Panc1 (cell line): ENCODE results near the gene NPAS2. TPM values are rescaled to one million over a fixed set of nuclear protein-coding genes. Genes with fewer than 3 reads are reported as not detected.

Experiments
- ATAC-seq: fragments of 200-7000 bp; cut with Tn5 transposase; 2 replicates; pipeline ENCODE4 v1.9.1; 2020; ENCODE audit warnings: mild to moderate bottlenecking, moderate library complexity
- BruUV-seq: library from RNA; stranded (reverse); fragments of 400-500 nt; replicated peaks from 2 replicates; lab custom pipeline; 2021; lab: Mats Ljungman, UMichigan
- CTCF ChIA-PET: fragments of 300-600 bp; sonication (Branson Sonifier 250); formaldehyde crosslinking; loops from one replicate; lab custom pipeline; 2022; ENCODE audit warnings: antibody characterized with exemption; lab: Charles Lee
- POLR2A ChIA-PET: fragments of 300-600 bp; sonication (Branson Sonifier 250); formaldehyde crosslinking; loops from one replicate; lab custom pipeline; 2022; ENCODE audit warnings: antibody characterized with exemption; lab: Charles Lee
- DNase-seq: peaks from one replicate; pipeline ENCODE4 v3.0.0-alpha.2; 2010; ENCODE audit warnings: low read depth, low spot score
- H3K27ac ChIP-seq: 2 replicates; pipeline ENCODE4 v1.5.1; 2011; ENCODE audit warnings: mild to moderate bottlenecking, low read length, inconsistent platforms
- H3K27me3 ChIP-seq: fragments of 200-500 bp; sonication (Bioruptor generic); 2 replicates; pipeline ENCODE4 v1.6.0; 2014; ENCODE audit warnings: low read length, inconsistent platforms; ENCODE audit not compliant: control insufficient read depth, insufficient read depth
- H3K36me3 ChIP-seq: fragments of 200-500 bp; sonication (Bioruptor generic); 2 replicates; pipeline ENCODE4 v1.5.1; 2014; ENCODE audit warnings: inconsistent platforms, mild to moderate bottlenecking, low read length, moderate library complexity; ENCODE audit not compliant: control insufficient read depth, insufficient read depth
- H3K4me1 ChIP-seq: 2 replicates; pipeline ENCODE4 v1.5.1; 2011; ENCODE audit warnings: inconsistent platforms, mild to moderate bottlenecking, low read length, moderate library complexity; ENCODE audit not compliant: control insufficient read depth, insufficient read depth
- H3K4me3 ChIP-seq, 2 experiments: 2 replicates each; pipeline ENCODE4 v1.5.1; 2011 to 2012; ENCODE audit warnings: low read depth in 2 of 2, low read length in 2 of 2, mild to moderate bottlenecking in 2 of 2, inconsistent platforms in 1 of 2, moderate library complexity in 1 of 2
- H3K9me3 ChIP-seq: fragments of 200-500 bp; sonication (Bioruptor generic); 2 replicates; pipeline ENCODE4 v1.5.1; 2014; ENCODE audit warnings: low read depth, mild to moderate bottlenecking, inconsistent platforms, low read length, moderate library complexity; ENCODE audit not compliant: control insufficient read depth, insufficient read depth
- POLR2AphosphoS5 ChIP-seq: IDR thresholded peaks from 2 replicates; pipeline ENCODE4 v1.6.1; 2012; ENCODE audit warnings: mild to moderate bottlenecking, low read depth, low read length, moderate library complexity
- SIN3A ChIP-seq: IDR thresholded peaks from 2 replicates; pipeline ENCODE4 v1.6.1; 2012; ENCODE audit warnings: low read depth, mild to moderate bottlenecking, low read length, moderate library complexity, borderline replicate concordance; ENCODE audit not compliant: insufficient read depth
- TCF7L2 ChIP-seq: IDR thresholded peaks from 2 replicates; pipeline ENCODE4 v1.6.1; 2011; ENCODE audit warnings: mild to moderate bottlenecking, low read depth, low read length, inconsistent platforms
- in situ Hi-C: cut with HindIII; loops from 2 replicates; pipeline ENCODE4 v1.10.0; 2016; ENCODE audit warnings: low sequenced_read_pairs, low pct_unique_long_range_greater_than_20kb
- intact Hi-C: fragments of 100-400 bp; cut with micrococcal nuclease; formaldehyde crosslinking; loops from one replicate; pipeline ENCODE4 v1.10.0; 2022; ENCODE audit not compliant: unreplicated experiment
- total RNA-seq: library from RNA; stranded (reverse); gene quantifications from one replicate; pipeline ENCODE4 v1.2.1, GENCODE V29; 2021; ENCODE audit not compliant: unreplicated experiment
- TF ChIP-seq, protein P1 (sequence below): fragments of 450-650 bp; IDR thresholded peaks from 2 replicates; pipeline ENCODE4 v1.5.1; 2017; ENCODE audit warnings: mild to moderate bottlenecking
- TF ChIP-seq, protein P2 (sequence below), 2 experiments: IDR thresholded peaks; 2 replicates each; pipeline ENCODE4 v1.6.1; 2011 to 2012; ENCODE audit warnings: low read depth in 2 of 2, control low read depth in 1 of 2, low read length in 1 of 2, mild to moderate bottlenecking in 1 of 2, moderate library complexity in 1 of 2; ENCODE audit not compliant: insufficient read depth in 1 of 2

Gene NPAS2
- total RNA-seq, 1 experiment from 2014 or later: 72.8 TPM

DNA sequence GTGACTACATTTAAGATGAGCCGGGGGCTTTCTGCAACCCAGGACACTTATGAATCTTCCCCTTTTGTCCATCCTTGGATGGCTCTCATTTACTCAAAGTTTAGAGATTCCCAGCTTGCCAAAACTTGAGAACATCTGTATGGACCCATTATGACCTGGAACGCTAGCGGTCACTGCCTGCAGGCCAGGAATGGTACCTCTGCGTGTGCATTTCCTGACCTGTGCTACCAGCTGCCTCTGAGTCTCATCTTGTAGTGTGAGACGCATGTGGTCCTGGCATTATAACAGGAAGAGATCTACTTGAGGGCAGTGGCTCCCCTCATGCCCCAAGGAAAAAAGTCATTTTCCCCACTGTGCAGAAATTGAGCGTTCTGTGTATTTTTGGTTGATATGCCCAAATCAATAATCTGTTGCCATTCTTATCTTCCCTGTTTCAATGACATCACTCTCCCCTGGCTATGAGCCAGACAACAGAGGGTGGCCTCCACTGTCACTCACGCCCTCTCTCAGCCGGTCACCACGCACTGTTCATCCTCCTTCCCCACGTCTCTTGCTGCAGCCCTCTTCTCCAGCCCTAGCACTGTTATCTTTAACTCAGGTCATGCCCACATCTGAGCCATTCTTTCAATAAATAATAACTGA is 28.5 kb upstream of the NPAS2 start:
- Histone ChIP-seq H3K27me3 (no peaks in the 10 kb centered on the region), H3K27ac (no peak overlapping the region; the same call in 1 of the 2 replicates), H3K4me3 (no peak overlapping the region), H3K9me3 (no peaks in the 10 kb centered on the region; the same call in 1 of the 2 replicates), H3K36me3 (no peaks in the 10 kb centered on the region), H3K4me1 (peaks cover 8% of the 10 kb centered on the region)
- intact Hi-C loops (no loop called here), in situ Hi-C loops (no loop called here)
- TF ChIP-seq TCF7L2 (no peak), SIN3A (no peak), POLR2AphosphoS5 (no peak)
- TF ChIP-seq, protein P1, sequence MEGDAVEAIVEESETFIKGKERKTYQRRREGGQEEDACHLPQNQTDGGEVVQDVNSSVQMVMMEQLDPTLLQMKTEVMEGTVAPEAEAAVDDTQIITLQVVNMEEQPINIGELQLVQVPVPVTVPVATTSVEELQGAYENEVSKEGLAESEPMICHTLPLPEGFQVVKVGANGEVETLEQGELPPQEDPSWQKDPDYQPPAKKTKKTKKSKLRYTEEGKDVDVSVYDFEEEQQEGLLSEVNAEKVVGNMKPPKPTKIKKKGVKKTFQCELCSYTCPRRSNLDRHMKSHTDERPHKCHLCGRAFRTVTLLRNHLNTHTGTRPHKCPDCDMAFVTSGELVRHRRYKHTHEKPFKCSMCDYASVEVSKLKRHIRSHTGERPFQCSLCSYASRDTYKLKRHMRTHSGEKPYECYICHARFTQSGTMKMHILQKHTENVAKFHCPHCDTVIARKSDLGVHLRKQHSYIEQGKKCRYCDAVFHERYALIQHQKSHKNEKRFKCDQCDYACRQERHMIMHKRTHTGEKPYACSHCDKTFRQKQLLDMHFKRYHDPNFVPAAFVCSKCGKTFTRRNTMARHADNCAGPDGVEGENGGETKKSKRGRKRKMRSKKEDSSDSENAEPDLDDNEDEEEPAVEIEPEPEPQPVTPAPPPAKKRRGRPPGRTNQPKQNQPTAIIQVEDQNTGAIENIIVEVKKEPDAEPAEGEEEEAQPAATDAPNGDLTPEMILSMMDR: no peak
- TF ChIP-seq, protein P2, sequence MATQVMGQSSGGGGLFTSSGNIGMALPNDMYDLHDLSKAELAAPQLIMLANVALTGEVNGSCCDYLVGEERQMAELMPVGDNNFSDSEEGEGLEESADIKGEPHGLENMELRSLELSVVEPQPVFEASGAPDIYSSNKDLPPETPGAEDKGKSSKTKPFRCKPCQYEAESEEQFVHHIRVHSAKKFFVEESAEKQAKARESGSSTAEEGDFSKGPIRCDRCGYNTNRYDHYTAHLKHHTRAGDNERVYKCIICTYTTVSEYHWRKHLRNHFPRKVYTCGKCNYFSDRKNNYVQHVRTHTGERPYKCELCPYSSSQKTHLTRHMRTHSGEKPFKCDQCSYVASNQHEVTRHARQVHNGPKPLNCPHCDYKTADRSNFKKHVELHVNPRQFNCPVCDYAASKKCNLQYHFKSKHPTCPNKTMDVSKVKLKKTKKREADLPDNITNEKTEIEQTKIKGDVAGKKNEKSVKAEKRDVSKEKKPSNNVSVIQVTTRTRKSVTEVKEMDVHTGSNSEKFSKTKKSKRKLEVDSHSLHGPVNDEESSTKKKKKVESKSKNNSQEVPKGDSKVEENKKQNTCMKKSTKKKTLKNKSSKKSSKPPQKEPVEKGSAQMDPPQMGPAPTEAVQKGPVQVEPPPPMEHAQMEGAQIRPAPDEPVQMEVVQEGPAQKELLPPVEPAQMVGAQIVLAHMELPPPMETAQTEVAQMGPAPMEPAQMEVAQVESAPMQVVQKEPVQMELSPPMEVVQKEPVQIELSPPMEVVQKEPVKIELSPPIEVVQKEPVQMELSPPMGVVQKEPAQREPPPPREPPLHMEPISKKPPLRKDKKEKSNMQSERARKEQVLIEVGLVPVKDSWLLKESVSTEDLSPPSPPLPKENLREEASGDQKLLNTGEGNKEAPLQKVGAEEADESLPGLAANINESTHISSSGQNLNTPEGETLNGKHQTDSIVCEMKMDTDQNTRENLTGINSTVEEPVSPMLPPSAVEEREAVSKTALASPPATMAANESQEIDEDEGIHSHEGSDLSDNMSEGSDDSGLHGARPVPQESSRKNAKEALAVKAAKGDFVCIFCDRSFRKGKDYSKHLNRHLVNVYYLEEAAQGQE (IDR thresholded peaks at IDR 0.05; ENCODE audit: insufficient read depth in 1 of 2, low read depth in 2 of 2, low read length in 1 of 2): no peak
- ATAC-seq: no peak
- POLR2A ChIA-PET: no interaction called here
- no peak for DNase-seq
- BruUV-seq: no TSS peak
- CTCF ChIA-PET: no interaction called here

DNA sequence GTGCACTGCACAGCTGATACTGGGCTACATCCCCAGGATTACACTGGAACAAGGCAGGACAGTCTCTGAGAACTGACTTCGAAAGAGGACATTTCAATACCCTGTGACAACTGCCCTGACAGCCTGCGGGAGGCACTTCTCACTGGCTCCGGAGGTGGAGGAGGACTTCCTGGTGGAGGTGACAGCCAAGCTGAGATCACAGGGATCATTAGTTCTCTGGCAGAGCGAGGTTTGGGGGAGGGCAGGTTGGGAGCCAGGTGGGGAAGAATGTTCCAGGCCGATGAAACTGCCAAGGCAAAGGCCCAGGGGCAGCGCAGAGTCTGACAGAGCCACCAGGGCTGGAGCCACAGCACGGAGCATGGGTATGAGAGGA is 28.0 kb upstream of the NPAS2 start:
- in situ Hi-C loops (no loop called here), intact Hi-C loops (no loop called here)
- Histone ChIP-seq H3K36me3 (no peaks in the 10 kb centered on the region), H3K4me3 (no peak overlapping the region), H3K4me1 (peaks cover 2% of the 10 kb centered on the region), H3K9me3 (no peaks in the 10 kb centered on the region; the same call in 1 of the 2 replicates), H3K27me3 (no peaks in the 10 kb centered on the region), H3K27ac (no peak overlapping the region)
- ChIA-PET CTCF (no interaction called here), POLR2A (no interaction called here)
- no TSS peak for BruUV-seq
- DNase-seq (no peak), ATAC-seq (no peak; the same call in 1 of the 2 replicates)
- TF ChIP-seq TCF7L2 (no peak), SIN3A (no peak), POLR2AphosphoS5 (no peak)
- TF ChIP-seq, protein P1: no peak
